Posterior cingulate gyrus (tissue), 11 donors: ENCODE data around the gene LRRC8C.

ENCODE experiments used
- DNase-seq, 10 donors: peaks; one replicate each; pipeline versions ENCODE4 v3.0.0 to v3.0.0-alpha.2; 2020 to 2021; ENCODE audit warnings: mixed read lengths in 3 of 10
- intact Hi-C: fragments of 100-400 bp; cut with DNase I; formaldehyde crosslinking; loops from one replicate; pipeline ENCODE4 v1.15.1; 2023

LRRC8C gene

GRCh38 chr1:89724369-89725010 lies 91.6 kb downstream of the LRRC8C start:
- intact Hi-C loops = no loop called here
- no peak for DNase-seq

- DNase-seq = no peak
- intact Hi-C loops = no loop called here
Observed at GRCh38 chr1:89725011-89725370, 92.1 kb downstream of the LRRC8C start.

GRCh38 chr1:89725631-89726030 lies 92.7 kb downstream of the LRRC8C start:
- no peak for DNase-seq
- intact Hi-C loops = no loop called here

GRCh38 chr1:89727517-89728312 lies 94.8 kb downstream of the LRRC8C start:
- no peak for DNase-seq
- intact Hi-C loops = no loop called here

GRCh38 chr1:89728381-89728780 lies 95.5 kb downstream of the LRRC8C start:
- intact Hi-C loops = no loop called here
- DNase-seq = no peak

- intact Hi-C loops = no loop called here
- no peak for DNase-seq
Observed at GRCh38 chr1:89732206-89732605, 99.3 kb downstream of the LRRC8C start.

- DNase-seq = no peak
- intact Hi-C loops = no loop called here
Observed at GRCh38 chr1:89732643-89733222, 99.8 kb downstream of the LRRC8C start.

GRCh38 chr1:89733748-89734147 lies 100.8 kb downstream of the LRRC8C start:
- DNase-seq = no peak
- intact Hi-C loops = no loop called here

- DNase-seq = peak in 1 of 10 donors; percentile 23
- intact Hi-C loops = no loop called here
Observed at GRCh38 chr1:89734442-89734841, 101.5 kb downstream of the LRRC8C start.

- intact Hi-C loops = no loop called here
- DNase-seq = no peak
Observed at GRCh38 chr1:89735479-89735878, 102.6 kb downstream of the LRRC8C start.

- intact Hi-C loops = no loop called here
- no peak for DNase-seq
Observed at GRCh38 chr1:89736937-89737733, 104.2 kb downstream of the LRRC8C start.

- intact Hi-C loops = no loop called here
- DNase-seq = no peak
Observed at GRCh38 chr1:89737985-89738510, 105.1 kb downstream of the LRRC8C start.

GRCh38 chr1:89739013-89739843 lies 106.3 kb downstream of the LRRC8C start:
- intact Hi-C loops = no loop called here
- DNase-seq = peak in 3 of 10 donors; percentile 35 to 85 (median 81)

GRCh38 chr1:89739844-89740216 lies 106.9 kb downstream of the LRRC8C start:
- DNase-seq = no peak
- intact Hi-C loops = no loop called here

- intact Hi-C loops = no loop called here
- DNase-seq = no peak
Observed at GRCh38 chr1:89743788-89744187, 110.9 kb downstream of the LRRC8C start.

- intact Hi-C loops = no loop called here
Observed at GRCh38 chr1:89746424-89747149, 113.7 kb downstream of the LRRC8C start.

GRCh38 chr1:89753761-89754160 lies 120.8 kb downstream of the LRRC8C start:
- no peak for DNase-seq
- intact Hi-C loops = no loop called here

More at GRCh38 chr1:89746424-89747149, 113.7 kb downstream of the LRRC8C start:
- DNase-seq = no peak

GRCh38 chr1:89754518-89754917 lies 121.6 kb downstream of the LRRC8C start:
- DNase-seq = no peak

GRCh38 chr1:89755591-89755990 lies 122.7 kb downstream of the LRRC8C start:
- DNase-seq = no peak
- intact Hi-C loops = no loop called here

More at GRCh38 chr1:89754518-89754917, 121.6 kb downstream of the LRRC8C start:
- intact Hi-C loops = no loop called here
